HEK293T (cell line): ENCODE data around the gene ADGRA3.

Experiments
- ARNT ChIP-seq: fragments of 450-650 bp; IDR thresholded peaks from 2 replicates; pipeline ENCODE4 v1.6.1; 2017; ENCODE audit warnings: mild to moderate bottlenecking
- BHLHE40 ChIP-seq: fragments of 450-650 bp; IDR thresholded peaks from 2 replicates; pipeline ENCODE4 v1.6.1; 2016; ENCODE audit warnings: mild to moderate bottlenecking, moderate library complexity, borderline replicate concordance
- CTBP1 ChIP-seq: fragments of 450-650 bp; IDR thresholded peaks from 2 replicates; pipeline ENCODE4 v1.6.1; 2016; ENCODE audit warnings: borderline replicate concordance
- ELF4 ChIP-seq: fragments of 450-650 bp; IDR thresholded peaks from 2 replicates; pipeline ENCODE4 v1.6.1; 2017; ENCODE audit warnings: antibody characterized with exemption
- FOXA1 ChIP-seq: fragments of 450-650 bp; IDR thresholded peaks from 2 replicates; pipeline ENCODE4 v1.6.1; 2016; ENCODE audit warnings: mild to moderate bottlenecking
- FOXK2 ChIP-seq: fragments of 450-650 bp; IDR thresholded peaks from 2 replicates; pipeline ENCODE4 v1.6.1; 2016; ENCODE audit warnings: mild to moderate bottlenecking
- HDGF ChIP-seq: fragments of 450-650 bp; IDR thresholded peaks from 2 replicates; pipeline ENCODE4 v1.6.1; 2017; ENCODE audit warnings: antibody characterized with exemption, borderline replicate concordance
- LEF1 ChIP-seq: fragments of 450-650 bp; IDR thresholded peaks from 2 replicates; pipeline ENCODE4 v1.6.1; 2017; ENCODE audit warnings: mild to moderate bottlenecking, borderline replicate concordance
- NFRKB ChIP-seq: fragments of 450-650 bp; IDR thresholded peaks from 2 replicates; pipeline ENCODE4 v1.6.1; 2016; ENCODE audit warnings: mild to moderate bottlenecking, moderate library complexity
- SP1 ChIP-seq: fragments of 450-650 bp; IDR thresholded peaks from 2 replicates; pipeline ENCODE4 v1.6.1; 2017
- SUZ12 ChIP-seq: fragments of 450-650 bp; IDR thresholded peaks from 2 replicates; pipeline ENCODE4 v1.6.1; 2016; ENCODE audit warnings: mild to moderate bottlenecking
- TARDBP ChIP-seq: fragments of 450-650 bp; IDR thresholded peaks from 2 replicates; pipeline ENCODE4 v1.6.1; 2016
- TF ChIP-seq, protein P1 (sequence below): fragments of 450-650 bp; IDR thresholded peaks from 2 replicates; pipeline ENCODE4 v1.6.1; 2016

DNA sequence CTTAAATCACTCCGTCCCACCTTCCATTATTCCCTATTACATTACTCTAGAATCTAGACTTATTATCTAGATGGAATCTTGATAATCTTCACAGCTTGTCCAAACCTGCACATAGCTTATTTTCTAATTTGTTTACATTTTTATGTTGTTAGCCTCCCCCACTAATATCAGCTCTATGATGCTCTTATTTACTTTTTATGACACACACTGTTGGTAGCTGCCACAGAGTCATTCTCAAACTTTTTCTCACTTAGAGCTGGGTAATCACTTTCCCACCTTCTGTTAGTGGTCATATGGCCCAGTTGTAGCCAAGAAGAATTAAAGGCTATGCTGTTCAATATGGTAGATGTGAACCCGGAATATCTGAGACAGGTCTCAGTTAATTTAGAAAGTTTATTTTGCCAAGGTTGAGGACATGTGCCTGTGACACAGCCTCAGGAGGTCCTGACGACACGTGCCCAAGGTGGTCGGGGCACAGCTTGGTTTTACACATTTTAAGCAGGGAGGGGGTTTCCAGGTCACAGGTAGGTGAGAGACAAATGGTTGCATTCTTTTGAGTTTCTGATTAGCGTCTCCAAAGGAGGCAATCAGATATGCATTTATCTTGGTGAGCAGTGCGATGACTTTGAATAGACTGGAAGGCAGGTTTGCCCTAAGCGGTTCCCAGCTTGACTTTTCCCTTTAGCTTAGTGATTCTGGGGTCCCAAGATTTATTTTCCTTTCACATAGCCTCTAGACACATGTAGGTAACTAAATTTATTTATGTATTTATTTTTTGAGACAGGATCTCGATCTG, 7.0 kb upstream of the ADGRA3 start:
- TF ChIP-seq ELF4: no peak
- no peak for TF ChIP-seq SP1
- no peak for TF ChIP-seq FOXK2
- TF ChIP-seq SUZ12: no peak
- TF ChIP-seq, protein P1, sequence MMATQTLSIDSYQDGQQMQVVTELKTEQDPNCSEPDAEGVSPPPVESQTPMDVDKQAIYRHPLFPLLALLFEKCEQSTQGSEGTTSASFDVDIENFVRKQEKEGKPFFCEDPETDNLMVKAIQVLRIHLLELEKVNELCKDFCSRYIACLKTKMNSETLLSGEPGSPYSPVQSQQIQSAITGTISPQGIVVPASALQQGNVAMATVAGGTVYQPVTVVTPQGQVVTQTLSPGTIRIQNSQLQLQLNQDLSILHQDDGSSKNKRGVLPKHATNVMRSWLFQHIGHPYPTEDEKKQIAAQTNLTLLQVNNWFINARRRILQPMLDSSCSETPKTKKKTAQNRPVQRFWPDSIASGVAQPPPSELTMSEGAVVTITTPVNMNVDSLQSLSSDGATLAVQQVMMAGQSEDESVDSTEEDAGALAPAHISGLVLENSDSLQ: no peak
- TF ChIP-seq TARDBP: no peak
- TF ChIP-seq CTBP1: no peak
- TF ChIP-seq ARNT: no peak
- TF ChIP-seq HDGF: no peak
- TF ChIP-seq BHLHE40: no peak
- no peak for TF ChIP-seq NFRKB
- no peak for TF ChIP-seq LEF1
- TF ChIP-seq FOXA1: no peak
